SK-N-SH (cell line): ENCODE data around the gene BMP2. TPM values are rescaled to one million over a fixed set of nuclear protein-coding genes. Genes with fewer than 3 reads are reported as not detected.

ENCODE experiments used
- CTCF ChIA-PET: fragments of 300-600, 350-600 bp; formaldehyde crosslinking; extraction: SDS; loops from one replicate; lab custom pipeline; 2021; lab: Yijun Ruan, JAX
- POLR2A ChIA-PET: fragments of 350-600 bp; sonication (Branson Sonifier 250); formaldehyde crosslinking; extraction: SDS; loops from one replicate; lab custom pipeline; 2020; ENCODE audit warnings: antibody characterized with exemption, inconsistent platforms; lab: Yijun Ruan, JAX
- DNase-seq: peaks from one replicate; pipeline ENCODE4 v3.0.0; 2012
- H2AFZ ChIP-seq: fragments of 200-600 bp; sonication (generic); 2 replicates; pipeline ENCODE4 v1.8.1; 2016; ENCODE audit warnings: antibody characterized with exemption, mild to moderate bottlenecking, low read depth
- H3F3A ChIP-seq: fragments of 200-600 bp; sonication (generic); replicated peaks from 2 replicates; pipeline ENCODE3; 2016; ENCODE audit warnings: antibody characterized with exemption, mild to moderate bottlenecking; ENCODE audit not compliant: insufficient read depth
- H3K27ac ChIP-seq, 2 experiments: fragments of 200-500 bp in 1 of 2; fragments of 200-600 bp in 1 of 2; sonication (Bioruptor generic) in 1 of 2; sonication (generic), shearing (Covaris generic) in 1 of 2; 2 replicates each; pipeline versions ENCODE4 v1.5.1 to v1.6.1; 2014 to 2016; ENCODE audit warnings: low read depth in 2 of 2, inconsistent platforms in 1 of 2, low read length in 1 of 2, mild to moderate bottlenecking in 1 of 2, mixed read lengths in 1 of 2
- H3K27me3 ChIP-seq: fragments of 200-600 bp; sonication (generic), shearing (Covaris generic); 2 replicates; pipeline ENCODE4 v1.6.1; 2016; ENCODE audit warnings: mixed run types; ENCODE audit not compliant: insufficient read depth
- H3K36me3 ChIP-seq, 2 experiments: fragments of 200-500 bp in 1 of 2; fragments of 200-600 bp in 1 of 2; sonication (Bioruptor generic) in 1 of 2; sonication (generic) in 1 of 2; replicated peaks in 1 of 2; 2 replicates each; pipeline versions ENCODE3 to v1.5.1; 2014 to 2016; ENCODE audit warnings: low read length in 1 of 2, mild to moderate bottlenecking in 1 of 2; ENCODE audit not compliant: insufficient read depth in 2 of 2, control insufficient read depth in 1 of 2
- H3K4me1 ChIP-seq, 2 experiments: fragments of 200-500 bp in 1 of 2; fragments of 200-600 bp in 1 of 2; sonication (Bioruptor generic) in 1 of 2; sonication (generic), shearing (Covaris generic) in 1 of 2; 2 replicates each; pipeline versions ENCODE4 v1.5.1 to v1.6.1; 2014 to 2016; ENCODE audit warnings: low read depth in 1 of 2, low read length in 1 of 2, mixed run types in 1 of 2; ENCODE audit not compliant: insufficient read depth in 2 of 2, control insufficient read depth in 1 of 2
- H3K4me2 ChIP-seq: fragments of 200-600 bp; sonication (generic), shearing (Covaris generic); 2 replicates; pipeline ENCODE4 v1.6.1; 2017; ENCODE audit warnings: mixed run types
- H3K4me3 ChIP-seq, 2 experiments: fragments of 200-500 bp in 1 of 2; fragments of 200-600 bp in 1 of 2; sonication (Bioruptor generic) in 1 of 2; sonication (generic), shearing (Covaris generic) in 1 of 2; 2 replicates each; pipeline versions ENCODE4 v1.5.1 to v1.8.1; 2014 to 2016; ENCODE audit warnings: low read depth in 2 of 2, inconsistent platforms in 1 of 2, low read length in 1 of 2, mild to moderate bottlenecking in 1 of 2, mixed read lengths in 1 of 2, moderate library complexity in 1 of 2
- H3K79me2 ChIP-seq: fragments of 200-600 bp; sonication (generic); 2 replicates; pipeline ENCODE4 v1.8.1; 2017; ENCODE audit warnings: mild to moderate bottlenecking; ENCODE audit not compliant: insufficient read depth
- H3K9ac ChIP-seq: fragments of 200-600 bp; sonication (generic); 2 replicates; pipeline ENCODE4 v1.6.1; 2017; ENCODE audit warnings: mixed run types
- H3K9me2 ChIP-seq: fragments of 200-600 bp; sonication (generic); 2 replicates; pipeline ENCODE4 v1.6.1; 2017; ENCODE audit warnings: mixed run types
- H3K9me3 ChIP-seq: fragments of 200-600 bp; sonication (generic); 2 replicates; pipeline ENCODE4 v1.6.1; 2017; ENCODE audit warnings: mixed run types, mild to moderate bottlenecking, moderate library complexity
- H4K20me1 ChIP-seq: fragments of 200-600 bp; sonication (generic); 2 replicates; pipeline ENCODE4 v1.6.1; 2017; ENCODE audit warnings: mild to moderate bottlenecking, mixed run types; ENCODE audit not compliant: insufficient read depth
- GABPA ChIP-seq: IDR thresholded peaks from 2 replicates; pipeline ENCODE4 v1.4.0; 2012; ENCODE audit warnings: low read depth, mild to moderate bottlenecking
- JUND ChIP-seq: IDR thresholded peaks from 2 replicates; pipeline ENCODE4 v1.4.0; 2012
- MEF2A ChIP-seq: IDR thresholded peaks from 2 replicates; pipeline ENCODE4 v1.4.0; 2012; ENCODE audit warnings: low read depth, borderline replicate concordance
- NRF1 ChIP-seq: IDR thresholded peaks from 2 replicates; pipeline ENCODE4 v1.6.1; 2012; ENCODE audit warnings: low read depth, mild to moderate bottlenecking, low read length
- POLR2AphosphoS5 ChIP-seq: IDR thresholded peaks from 2 replicates; pipeline ENCODE4 v1.6.1; 2012; ENCODE audit warnings: low read depth, low read length
- RCOR1 ChIP-seq: fragments of 150-350 bp; IDR thresholded peaks from 2 replicates; pipeline ENCODE4 v1.6.1; 2017; ENCODE audit warnings: antibody characterized with exemption, low read length
- RFX5 ChIP-seq: IDR thresholded peaks from 2 replicates; pipeline ENCODE4 v1.6.1; 2012; ENCODE audit warnings: mild to moderate bottlenecking, improper control_type of control experiment, low read length
- SIN3A ChIP-seq: IDR thresholded peaks from 2 replicates; pipeline ENCODE4 v1.6.1; 2012; ENCODE audit warnings: low read depth, mild to moderate bottlenecking, low read length, moderate library complexity, borderline replicate concordance
- YY1 ChIP-seq: IDR thresholded peaks from 2 replicates; pipeline ENCODE4 v1.4.0; 2012; ENCODE audit warnings: low read depth, mild to moderate bottlenecking
- WGBS: methylation state at CpG from one replicate; pipeline ENCODE4 v1.1.6; 2017; ENCODE audit warnings: low lambda C conversion rate; 5-methylcytosine and 5-hydroxymethylcytosine counted together
- polyA plus RNA-seq, 3 experiments: library from polyadenylated mRNA; depleted of rRNA; stranded (reverse); fragments of >200 nt; gene quantifications; 2 replicates each; pipeline ENCODE4 v1.2.3, GENCODE V29; 2012
- TF ChIP-seq, protein P1 (sequence below): IDR thresholded peaks from 2 replicates; pipeline ENCODE4 v1.4.0; 2012; ENCODE audit warnings: low read depth
- TF ChIP-seq, protein P2 (sequence below): IDR thresholded peaks from 2 replicates; pipeline ENCODE4 v1.6.1; 2012; ENCODE audit warnings: mild to moderate bottlenecking, low read depth, low read length, moderate library complexity
- TF ChIP-seq, protein P3 (sequence below): IDR thresholded peaks from 2 replicates; pipeline ENCODE4; 2012
- TF ChIP-seq, protein P4 (sequence below): IDR thresholded peaks from 2 replicates; pipeline ENCODE4 v1.4.0; 2012; ENCODE audit warnings: low read depth, borderline replicate concordance

BMP2 gene
- polyA plus RNA-seq, 1 of the 3 experiments (the other 2 are of a cell fraction): 0.25 TPM

DNA sequence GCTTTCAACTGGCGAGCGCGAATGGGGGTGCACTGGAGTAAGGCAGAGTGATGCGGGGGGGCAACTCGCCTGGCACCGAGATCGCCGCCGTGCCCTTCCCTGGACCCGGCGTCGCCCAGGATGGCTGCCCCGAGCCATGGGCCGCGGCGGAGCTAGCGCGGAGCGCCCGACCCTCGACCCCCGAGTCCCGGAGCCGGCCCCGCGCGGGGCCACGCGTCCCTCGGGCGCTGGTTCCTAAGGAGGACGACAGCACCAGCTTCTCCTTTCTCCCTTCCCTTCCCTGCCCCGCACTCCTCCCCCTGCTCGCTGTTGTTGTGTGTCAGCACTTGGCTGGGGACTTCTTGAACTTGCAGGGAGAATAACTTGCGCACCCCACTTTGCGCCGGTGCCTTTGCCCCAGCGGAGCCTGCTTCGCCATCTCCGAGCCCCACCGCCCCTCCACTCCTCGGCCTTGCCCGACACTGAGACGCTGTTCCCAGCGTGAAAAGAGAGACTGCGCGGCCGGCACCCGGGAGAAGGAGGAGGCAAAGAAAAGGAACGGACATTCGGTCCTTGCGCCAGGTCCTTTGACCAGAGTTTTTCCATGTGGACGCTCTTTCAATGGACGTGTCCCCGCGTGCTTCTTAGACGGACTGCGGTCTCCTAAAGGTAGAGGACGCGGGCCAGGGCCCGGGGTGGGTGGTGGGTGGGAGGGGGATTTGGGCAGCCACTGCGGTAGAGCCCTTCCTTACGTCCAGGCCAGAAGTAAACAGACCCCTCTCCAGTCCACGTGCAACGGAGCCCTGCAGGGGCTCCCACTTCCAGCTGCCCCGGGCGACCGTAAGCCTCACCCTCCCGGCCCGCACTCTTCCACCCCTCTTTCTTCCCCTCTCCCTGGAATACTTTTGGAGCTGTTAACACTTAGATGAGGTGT lies 998 bp downstream of the BMP2 start:
- CTCF ChIA-PET: interaction anchor here (1.0 to 1.6 kb wide), 3 partner anchors 8 to 518 kb away, joined by 3 to 5 read pairs (median 3); no protein-coding TSS in a partner anchor
- peak; percentile 44 for DNase-seq
- 0 out of 2 replicates have a peak overlapping the region, but pooled peaks have one; percentile 74 for H2AFZ ChIP-seq
- no peak overlapping the region for H3K9ac ChIP-seq
- H3K4me2 ChIP-seq: peak overlapping the region; percentile 91
- H3K4me3 ChIP-seq: peak overlapping the region; percentile 52 to 63
- TF ChIP-seq MEF2A (no peak), NRF1 (no peak)
- TF ChIP-seq, all 33 proteins: peak for 0
- Histone ChIP-seq H3K79me2 (no peaks in the 10 kb centered on the region), H4K20me1 (no peaks in the 10 kb centered on the region), H3K4me1 (no peaks in the 10 kb centered on the region; a peak in 1 of 4 replicates), H3K9me2 (no peaks in the 10 kb centered on the region), H3F3A (peaks cover 10% of the 10 kb centered on the region), H3K27ac (no peak overlapping the region), H3K27me3 (peaks cover 16% of the 10 kb centered on the region; the same call in 1 of the 2 replicates), H3K9me3 (no peaks in the 10 kb centered on the region), H3K36me3 (no peaks in the 10 kb centered on the region)
- 14% methylated on average over 20 of the region's 70 CpGs for WGBS
- POLR2A ChIA-PET: no interaction called here

DNA sequence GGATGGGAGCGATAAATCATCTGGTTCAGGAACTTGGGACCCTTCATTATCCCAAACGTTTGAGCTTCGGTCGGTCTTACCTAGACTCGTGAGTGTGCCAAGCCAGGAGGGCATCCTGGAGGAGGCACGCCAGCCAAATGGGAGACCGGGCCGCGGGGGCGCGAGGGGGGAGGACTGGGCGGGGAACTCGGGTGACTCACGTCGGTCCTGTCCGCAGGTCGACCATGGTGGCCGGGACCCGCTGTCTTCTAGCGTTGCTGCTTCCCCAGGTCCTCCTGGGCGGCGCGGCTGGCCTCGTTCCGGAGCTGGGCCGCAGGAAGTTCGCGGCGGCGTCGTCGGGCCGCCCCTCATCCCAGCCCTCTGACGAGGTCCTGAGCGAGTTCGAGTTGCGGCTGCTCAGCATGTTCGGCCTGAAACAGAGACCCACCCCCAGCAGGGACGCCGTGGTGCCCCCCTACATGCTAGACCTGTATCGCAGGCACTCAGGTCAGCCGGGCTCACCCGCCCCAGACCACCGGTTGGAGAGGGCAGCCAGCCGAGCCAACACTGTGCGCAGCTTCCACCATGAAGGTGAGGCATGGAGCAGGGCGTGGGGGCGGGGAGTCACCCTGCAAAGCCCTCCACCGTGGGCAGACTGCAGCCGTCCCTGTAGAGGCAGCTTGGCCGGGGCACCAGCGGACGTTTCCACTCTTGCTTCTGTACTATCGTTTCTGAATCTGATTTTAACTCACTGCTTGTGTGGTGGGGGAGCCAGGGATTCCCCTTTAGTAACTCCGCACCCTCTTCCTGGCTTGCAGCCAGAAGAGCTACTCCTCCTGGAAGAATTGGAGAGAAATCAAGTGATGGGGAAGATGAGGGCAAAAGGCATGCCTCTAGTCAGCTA lies 2.7 kb downstream of the BMP2 start:
- Histone ChIP-seq H3K4me3 (no peak overlapping the region), H3K9ac (no peak overlapping the region), H3K79me2 (no peaks in the 10 kb centered on the region), H3K36me3 (no peaks in the 10 kb centered on the region), H3K4me1 (no peaks in the 10 kb centered on the region; a peak in 1 of 4 replicates), H3K4me2 (peak overlapping the region; percentile 28; the same call in 1 of the 2 replicates), H2AFZ (no peak overlapping the region), H3K9me3 (no peaks in the 10 kb centered on the region), H3K27me3 (peaks cover 16% of the 10 kb centered on the region; the same call in 1 of the 2 replicates), H4K20me1 (no peaks in the 10 kb centered on the region), H3F3A (peaks cover 10% of the 10 kb centered on the region), H3K9me2 (no peaks in the 10 kb centered on the region), H3K27ac (no peak overlapping the region)
- 34% methylated on average over 10 of the region's 55 CpGs for WGBS
- ChIA-PET POLR2A (no interaction called here), CTCF (interaction anchor here (1.0 to 1.6 kb wide), 2 partner anchors 13 to 516 kb away, joined by 3 to 5 read pairs; no protein-coding TSS in a partner anchor)
- TF ChIP-seq, protein P1, sequence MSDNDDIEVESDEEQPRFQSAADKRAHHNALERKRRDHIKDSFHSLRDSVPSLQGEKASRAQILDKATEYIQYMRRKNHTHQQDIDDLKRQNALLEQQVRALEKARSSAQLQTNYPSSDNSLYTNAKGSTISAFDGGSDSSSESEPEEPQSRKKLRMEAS: no peak
- TF ChIP-seq RFX5 (no peak), SIN3A (no peak), POLR2AphosphoS5 (no peak), RCOR1 (no peak), MEF2A (no peak), YY1 (no peak), JUND (no peak), GABPA (no peak)
- TF ChIP-seq, protein P2, sequence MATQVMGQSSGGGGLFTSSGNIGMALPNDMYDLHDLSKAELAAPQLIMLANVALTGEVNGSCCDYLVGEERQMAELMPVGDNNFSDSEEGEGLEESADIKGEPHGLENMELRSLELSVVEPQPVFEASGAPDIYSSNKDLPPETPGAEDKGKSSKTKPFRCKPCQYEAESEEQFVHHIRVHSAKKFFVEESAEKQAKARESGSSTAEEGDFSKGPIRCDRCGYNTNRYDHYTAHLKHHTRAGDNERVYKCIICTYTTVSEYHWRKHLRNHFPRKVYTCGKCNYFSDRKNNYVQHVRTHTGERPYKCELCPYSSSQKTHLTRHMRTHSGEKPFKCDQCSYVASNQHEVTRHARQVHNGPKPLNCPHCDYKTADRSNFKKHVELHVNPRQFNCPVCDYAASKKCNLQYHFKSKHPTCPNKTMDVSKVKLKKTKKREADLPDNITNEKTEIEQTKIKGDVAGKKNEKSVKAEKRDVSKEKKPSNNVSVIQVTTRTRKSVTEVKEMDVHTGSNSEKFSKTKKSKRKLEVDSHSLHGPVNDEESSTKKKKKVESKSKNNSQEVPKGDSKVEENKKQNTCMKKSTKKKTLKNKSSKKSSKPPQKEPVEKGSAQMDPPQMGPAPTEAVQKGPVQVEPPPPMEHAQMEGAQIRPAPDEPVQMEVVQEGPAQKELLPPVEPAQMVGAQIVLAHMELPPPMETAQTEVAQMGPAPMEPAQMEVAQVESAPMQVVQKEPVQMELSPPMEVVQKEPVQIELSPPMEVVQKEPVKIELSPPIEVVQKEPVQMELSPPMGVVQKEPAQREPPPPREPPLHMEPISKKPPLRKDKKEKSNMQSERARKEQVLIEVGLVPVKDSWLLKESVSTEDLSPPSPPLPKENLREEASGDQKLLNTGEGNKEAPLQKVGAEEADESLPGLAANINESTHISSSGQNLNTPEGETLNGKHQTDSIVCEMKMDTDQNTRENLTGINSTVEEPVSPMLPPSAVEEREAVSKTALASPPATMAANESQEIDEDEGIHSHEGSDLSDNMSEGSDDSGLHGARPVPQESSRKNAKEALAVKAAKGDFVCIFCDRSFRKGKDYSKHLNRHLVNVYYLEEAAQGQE: no peak
- TF ChIP-seq, protein P3, sequence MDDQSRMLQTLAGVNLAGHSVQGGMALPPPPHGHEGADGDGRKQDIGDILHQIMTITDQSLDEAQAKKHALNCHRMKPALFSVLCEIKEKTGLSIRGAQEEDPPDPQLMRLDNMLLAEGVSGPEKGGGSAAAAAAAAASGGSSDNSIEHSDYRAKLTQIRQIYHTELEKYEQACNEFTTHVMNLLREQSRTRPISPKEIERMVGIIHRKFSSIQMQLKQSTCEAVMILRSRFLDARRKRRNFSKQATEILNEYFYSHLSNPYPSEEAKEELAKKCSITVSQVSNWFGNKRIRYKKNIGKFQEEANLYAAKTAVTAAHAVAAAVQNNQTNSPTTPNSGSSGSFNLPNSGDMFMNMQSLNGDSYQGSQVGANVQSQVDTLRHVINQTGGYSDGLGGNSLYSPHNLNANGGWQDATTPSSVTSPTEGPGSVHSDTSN: no peak
- TF ChIP-seq, protein P4, sequence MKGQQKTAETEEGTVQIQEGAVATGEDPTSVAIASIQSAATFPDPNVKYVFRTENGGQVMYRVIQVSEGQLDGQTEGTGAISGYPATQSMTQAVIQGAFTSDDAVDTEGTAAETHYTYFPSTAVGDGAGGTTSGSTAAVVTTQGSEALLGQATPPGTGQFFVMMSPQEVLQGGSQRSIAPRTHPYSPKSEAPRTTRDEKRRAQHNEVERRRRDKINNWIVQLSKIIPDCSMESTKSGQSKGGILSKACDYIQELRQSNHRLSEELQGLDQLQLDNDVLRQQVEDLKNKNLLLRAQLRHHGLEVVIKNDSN: no peak
- DNase-seq: peak; percentile 23
